ENCODE data around the gene NR2E1.

Gene NR2E1

DNA sequence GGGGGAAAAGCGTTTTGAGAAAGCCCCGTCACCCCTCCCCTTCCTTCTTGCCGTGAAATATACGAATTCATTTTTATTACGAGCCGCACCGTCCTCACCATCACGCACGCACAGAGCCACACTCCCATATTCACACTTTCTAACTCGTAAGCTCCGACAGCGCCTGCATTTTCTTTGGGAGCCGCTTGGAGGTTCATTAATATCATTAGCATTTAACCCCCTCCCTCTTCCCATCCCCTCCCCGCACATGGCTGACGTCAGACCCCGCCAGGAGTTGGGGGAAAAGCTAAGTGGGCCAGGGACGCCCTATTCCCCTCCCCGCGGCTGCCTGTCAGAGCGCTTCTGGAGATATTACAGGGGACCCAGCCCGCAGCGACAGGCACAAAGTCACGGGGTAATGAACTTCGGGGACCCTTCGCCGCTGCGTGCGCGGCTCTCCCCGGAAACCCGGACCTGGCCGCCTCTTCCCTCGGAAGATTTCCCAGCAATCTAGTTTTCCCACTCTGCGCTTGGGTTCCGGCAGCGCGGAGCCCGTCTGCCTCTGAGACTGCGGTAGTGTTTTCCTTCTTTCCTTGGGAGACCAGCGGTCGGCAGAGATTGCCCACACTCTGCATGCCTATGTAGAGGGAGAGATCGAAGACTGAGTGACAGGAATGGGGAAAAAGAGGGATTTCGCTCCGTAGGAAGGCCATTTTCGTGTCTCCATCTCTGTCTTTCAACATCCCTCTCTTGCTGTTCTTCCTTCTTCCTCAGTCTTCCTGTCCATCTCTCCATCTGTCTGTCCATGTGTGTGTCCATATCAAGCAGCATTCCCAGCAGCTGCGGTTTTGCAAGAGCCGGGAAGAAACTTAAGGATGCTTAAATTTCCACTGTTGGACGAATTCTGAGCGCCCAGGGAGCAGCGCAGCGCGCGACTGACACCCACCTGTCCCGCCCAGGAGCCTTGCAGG is at the start of gene NR2E1:
Gene NR2E1, plus strand, starts transcription at position 309 of the 950 bp plus-strand sequence. CDS start 744 bp downstream, outside the sequence.
- DNase-seq (ENCODE audit: low read depth) = no peak

DNA sequence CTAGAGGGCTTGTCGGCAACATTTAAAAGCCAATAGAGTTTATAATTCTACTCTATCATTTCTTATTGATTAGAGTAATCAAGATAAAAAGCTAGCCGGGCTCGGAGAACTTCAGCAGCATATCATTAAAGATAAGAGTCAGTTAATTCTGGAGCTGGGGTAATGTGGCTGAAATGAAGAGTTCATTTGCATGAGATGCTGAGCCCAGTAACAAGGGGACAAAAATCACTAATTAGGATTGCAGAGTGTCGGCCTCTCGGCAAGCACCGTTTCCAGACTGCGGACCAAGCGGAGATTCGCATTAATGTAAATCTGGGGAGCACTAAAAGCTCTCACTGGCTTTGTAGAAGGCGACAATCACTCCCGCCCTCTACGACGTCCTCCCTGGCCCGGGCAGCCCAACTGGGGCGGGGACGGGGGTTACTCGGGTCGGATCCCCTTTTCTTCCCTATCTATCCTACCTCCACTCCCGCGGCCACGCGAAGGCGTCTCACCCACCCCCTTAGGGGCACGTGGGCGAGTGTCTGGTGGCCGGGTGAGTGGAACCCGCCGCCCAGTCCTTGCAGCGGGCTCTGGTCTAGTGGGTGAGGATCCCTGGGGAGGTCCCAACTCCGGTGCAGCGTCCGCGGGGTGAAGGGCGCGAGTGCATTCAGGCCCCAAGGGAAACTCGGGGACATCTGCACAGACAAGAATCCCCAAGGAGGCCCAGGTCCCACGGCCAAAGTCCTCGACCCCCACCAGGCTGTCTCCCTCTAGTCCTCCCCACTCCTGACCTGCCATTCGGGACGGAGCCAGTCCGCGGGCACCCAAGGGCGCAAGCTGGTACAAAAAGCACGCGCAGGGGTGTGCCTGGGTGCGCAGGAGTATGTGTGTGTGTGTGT is 49.0 kb upstream of the NR2E1 start:
- no peak for DNase-seq (ENCODE audit: low read depth)

DNA sequence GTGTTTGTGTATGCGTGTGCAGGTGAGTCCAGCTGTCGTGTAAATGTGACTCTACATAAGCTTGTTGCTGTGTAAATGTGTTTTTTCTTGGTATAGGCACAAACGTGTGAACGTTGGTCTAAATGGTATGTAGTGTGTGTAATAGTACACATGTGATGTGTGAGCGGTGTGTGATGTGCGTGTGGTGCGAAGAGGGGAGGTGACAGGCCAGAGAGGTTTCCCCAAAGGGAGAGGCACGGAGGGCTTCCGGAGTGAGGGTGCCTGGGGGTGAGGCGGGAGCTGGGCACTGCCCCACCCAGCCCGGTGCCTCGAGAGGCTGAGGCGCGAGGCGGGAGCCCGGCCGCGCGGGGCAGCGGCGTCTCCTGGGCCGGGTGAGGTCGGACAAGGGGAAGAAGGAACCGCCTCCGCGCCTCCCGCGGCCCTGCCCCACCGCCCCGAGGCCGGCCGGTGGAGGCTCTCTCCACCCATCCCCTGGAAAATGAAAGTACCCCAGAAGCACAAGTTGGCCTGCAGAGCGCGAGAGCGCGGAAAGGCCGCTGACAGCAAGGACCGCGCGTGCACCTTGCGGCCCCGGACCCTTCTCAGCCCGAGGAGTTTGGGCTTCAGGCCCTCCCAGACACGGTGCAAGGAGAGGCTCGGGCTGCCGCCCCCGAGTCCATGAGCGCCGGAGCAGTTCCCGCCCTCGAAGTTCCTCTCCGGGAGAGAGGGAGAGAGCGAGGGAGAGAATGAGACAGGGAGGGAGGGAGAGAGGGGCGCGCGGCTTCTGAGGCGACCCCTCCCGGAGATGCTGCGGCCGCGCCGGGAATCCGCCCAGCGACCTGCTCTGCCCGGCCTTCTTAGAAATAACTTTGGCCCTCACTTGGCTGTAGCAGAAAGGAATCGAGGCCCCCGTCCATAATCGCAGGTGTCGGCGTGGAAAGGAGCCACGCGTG is 48.1 kb upstream of the NR2E1 start:
- no peak for DNase-seq (ENCODE audit: low read depth)

DNA sequence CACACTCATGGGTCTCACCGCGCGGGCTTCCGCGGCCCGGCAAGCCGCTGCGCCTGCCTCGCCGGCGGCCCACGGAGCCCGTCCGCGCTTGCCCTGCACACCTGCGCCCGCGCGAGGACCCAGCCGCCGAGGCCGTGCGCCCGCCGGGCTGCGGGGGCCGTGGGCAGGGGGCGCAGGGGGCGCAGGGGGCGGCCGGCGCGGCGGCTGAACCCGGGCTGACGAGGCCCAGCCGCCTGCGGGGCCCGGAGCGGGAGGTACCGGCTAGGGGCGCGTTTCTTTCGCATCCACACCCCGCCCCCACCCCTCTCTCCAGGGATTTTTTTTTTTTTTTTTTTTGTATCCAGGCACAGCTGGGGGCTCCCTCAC is 47.5 kb upstream of the NR2E1 start:
- no peak for DNase-seq (ENCODE audit: low read depth)

DNA sequence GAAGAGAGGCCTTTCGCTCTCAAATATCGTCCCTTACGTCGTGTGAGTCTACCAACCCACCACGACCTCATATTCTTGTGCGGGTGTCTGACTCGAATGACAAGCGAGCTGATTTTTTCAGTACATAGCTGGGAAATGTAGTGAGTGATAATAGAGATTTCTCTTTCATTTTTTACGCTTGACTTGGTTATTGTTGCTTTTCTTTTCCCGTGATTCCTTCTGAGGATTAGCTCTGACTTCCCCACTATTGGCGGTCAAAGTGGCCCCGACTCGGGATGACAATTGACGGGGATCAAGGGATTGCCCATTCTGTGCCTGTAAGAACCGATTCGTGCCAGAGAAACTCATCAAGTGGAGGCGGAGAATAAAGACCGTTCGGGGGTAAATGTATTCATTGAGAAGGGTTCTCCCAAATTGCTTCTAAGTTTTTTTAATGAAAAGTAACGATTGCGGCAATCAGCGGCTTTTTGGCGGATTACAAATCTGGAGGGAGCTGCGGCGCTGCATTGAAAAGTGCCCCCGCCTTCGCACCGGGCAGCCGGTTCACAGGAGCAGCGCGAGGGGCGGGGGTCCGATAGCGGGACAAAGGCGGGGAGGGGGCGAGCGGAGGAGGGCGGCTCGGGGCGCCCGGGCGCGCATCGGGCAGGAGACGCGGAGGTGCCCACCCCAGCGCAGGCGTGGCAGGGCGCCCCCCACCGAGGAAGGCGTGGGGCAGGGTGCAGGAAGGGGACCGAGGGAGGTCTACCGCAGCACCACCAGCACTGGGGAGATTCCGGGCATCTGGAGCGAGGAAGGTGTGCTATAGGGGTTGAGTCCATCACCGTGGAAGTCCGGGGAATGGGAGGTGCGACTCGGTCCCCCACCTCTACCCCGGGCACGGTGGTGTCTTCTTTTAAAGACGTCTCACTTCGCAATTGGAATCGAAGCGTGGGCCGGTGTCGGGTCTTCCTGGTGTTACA is 46.7 kb upstream of the NR2E1 start:
- no peak for DNase-seq (ENCODE audit: low read depth)

DNA sequence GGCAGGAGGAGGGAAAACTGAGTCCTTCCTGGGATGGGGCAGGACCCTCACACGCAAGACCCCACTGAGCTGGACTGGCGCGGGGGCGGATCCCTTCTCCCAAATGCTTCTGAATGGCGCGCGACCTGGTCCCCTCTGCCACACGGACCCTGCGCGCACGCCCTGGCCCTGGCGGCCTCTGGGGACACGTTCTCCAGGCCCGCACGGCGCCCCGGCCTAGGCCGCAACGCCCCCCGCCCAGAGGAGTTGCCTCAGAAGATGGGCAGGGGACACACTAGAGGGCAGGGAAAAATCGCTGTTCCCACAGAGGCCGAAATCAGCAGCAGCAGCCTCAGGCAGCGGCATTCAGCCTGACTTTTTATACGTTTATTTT is 46.1 kb upstream of the NR2E1 start:
- DNase-seq (ENCODE audit: low read depth) = no peak

DNA sequence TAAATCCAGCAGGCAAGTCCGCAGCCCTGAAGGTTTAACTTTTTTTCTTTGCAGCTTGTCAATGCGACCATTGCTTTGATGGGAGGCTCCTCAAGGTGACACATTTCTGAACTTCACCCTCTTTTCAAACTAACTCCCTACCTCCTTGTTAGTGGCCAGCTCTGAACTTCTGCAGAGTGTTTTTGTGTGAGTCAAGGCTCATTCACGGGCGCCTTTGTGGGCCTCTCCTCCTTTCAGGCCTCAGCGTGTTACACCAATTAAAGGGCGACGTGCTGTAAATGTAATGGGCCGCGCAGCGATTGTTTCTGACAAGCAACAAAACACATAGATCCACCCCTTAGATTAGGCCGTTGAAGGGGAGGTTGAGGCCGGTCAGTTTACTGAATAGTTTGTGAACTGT is 45.5 kb upstream of the NR2E1 start:
- DNase-seq (ENCODE audit: low read depth) = no peak

DNA sequence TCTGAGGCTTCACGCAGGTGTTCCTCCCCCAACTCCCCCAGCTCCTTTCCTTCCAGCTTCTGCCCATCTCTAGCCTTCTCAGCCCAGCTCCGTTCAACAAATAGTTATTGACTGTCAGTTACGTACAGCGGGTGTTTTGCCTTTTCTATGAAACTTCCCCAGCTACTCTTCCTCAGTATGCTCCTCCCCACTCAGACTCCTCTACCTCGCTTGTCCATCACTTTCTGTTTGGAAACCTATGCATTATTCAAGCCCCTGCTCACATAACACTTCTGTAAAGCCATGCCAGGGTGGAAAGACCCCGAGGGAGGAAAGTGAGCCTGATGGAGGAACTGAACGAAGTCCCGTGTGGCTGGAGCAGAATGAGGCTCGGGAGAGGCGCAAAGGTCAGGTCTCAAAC is 44.2 kb upstream of the NR2E1 start:
- DNase-seq (ENCODE audit: low read depth) = no peak

DNA sequence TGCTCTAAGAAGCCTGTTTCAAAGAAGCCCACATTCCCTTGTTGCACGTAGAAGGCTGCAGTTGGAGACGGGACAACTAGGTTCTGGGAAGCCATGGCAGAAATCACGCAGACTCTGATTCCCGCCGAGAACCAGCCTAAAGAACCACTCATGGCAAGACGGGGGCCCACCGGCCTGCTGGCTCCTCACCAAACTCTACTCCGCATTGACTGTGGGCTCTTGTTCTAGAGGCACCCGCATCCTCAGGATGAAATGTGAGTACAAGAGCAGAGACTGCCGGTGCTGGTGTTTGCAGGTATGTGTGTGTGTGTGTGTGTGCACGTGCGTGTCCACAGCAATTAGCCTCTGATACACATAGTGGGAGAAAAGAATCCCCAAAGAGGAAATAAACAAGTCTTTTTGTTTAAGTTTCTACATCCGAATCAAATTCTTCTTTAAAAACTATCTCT is 42.3 kb upstream of the NR2E1 start:
- DNase-seq (ENCODE audit: low read depth) = no peak

DNA sequence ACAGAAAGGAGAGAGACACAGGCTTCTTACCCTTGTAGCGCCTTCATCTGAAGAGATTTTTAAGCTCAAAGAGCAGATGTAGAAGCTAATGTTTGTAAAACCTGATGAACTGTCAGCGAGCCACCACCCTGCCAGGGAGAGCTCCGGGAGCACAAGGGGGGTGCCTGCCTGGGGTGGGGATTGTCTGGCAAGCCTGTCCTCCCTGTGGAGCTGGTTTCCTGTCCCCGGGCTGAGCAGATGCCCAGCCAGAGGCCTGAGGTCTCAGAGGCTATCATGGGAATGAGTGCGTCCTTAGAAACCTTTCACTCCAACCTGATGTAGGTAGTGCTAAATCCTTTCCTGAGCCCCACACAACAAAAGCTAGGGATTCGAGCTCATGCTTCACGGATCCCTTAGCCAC is 41.9 kb upstream of the NR2E1 start:
- no peak for DNase-seq (ENCODE audit: low read depth)

DNA sequence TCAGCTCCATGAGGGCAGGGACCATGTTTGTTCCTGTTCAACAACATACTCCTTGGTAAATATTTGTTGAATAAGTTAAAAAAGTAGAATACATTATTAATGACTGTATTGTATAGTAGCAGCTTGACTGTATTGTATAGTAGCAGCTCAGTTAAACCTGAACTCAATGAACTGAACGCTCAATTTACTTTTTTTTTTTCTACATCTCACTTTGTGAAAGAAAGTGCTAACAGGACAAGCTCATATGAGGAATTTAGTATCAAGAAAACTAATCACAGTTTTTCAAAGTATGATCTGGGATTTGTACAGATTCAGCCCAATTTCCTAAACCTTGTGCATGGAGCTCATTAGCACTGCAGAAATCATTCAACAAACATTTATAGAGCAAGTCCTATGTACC is 38.8 kb upstream of the NR2E1 start:
- DNase-seq (ENCODE audit: low read depth) = no peak

DNA sequence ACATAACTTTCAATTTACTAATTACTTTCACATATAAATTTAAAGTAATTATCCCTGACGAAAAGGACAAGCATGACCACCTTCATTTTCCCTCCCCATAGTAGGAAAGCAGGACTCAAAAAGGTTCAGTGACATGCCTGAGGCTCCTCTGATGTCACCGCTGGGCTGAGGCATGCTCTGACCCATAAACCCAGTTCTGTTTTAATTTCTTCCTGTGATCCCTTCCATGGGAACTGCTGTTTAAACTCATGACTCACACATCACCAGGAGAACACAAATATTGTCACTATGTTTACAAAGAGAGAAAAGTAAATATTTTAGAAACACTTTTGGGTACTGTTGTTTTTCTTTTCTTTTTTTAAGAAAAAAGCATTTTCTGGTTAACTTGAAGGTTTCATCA is 38.0 kb upstream of the NR2E1 start:
- no peak for DNase-seq (ENCODE audit: low read depth)

DNA sequence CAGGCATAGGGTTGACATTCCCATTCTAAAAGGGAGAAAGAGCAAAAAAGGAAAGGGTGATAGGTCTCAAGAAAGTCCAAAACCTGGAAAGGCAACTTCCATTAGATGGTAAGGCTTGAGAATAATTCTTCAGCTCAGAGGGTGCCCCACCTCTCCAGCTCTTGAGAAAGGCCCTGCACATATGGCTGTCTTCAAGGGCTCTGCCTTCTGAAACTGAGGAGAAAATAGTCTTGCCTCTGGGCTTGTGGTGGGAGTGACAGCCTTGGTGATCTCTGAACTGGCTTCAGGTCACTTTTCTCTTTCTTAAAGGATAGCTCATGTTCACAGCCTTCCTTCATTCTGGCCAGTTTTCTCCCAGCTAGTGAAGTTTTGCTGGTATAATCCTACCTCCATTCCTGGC is 35.6 kb upstream of the NR2E1 start:
- no peak for DNase-seq (ENCODE audit: low read depth)

DNA sequence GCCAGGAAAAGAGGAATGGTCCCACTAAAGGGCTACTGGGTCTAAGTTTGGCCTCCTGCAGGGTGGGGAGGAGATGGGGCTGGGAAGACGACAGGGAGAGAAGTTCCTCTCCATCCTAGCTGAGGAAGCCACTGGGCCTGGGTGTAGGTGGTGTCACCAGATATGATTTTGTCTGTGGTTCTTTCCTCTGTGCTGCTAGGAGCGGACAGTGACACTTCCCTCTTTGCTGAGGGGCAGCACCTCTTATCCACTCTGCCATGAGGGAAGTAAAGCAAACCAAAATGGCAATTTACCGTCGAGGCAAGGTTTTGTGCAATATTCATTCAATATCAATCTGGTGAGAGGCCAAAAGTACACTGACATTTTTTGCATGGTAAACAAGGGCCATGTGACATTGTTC is 33.0 kb upstream of the NR2E1 start:
- no peak for DNase-seq (ENCODE audit: low read depth)

DNA sequence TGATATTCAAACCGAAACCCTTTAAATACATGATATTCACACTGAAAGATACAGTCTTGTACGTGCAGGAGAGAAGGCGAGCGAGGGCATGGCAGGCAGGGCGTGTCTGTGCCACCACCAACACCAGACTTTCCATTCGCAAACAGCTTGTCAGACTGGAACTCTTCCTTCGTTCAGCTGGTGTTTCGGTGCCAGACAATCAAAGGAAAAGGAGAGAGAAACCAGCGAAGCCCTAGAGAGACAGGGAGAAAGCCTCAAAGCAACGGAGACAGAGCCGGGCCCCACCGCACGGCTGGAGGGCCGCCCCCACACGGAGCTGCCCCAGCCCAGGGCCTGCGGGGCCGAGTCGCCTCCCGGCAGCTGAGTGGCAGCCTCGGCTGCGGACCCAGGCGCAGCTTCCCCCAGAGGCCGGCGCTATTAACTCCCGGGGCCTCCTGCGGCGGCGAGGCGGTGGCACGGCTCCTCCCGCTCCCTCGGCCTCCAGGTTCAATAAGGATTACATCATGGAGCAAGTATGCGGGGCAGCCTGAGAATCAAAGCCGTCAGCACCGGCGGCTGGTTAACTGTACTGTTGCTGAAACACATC is 32.1 kb upstream of the NR2E1 start:
- DNase-seq (ENCODE audit: low read depth) = peak; percentile 34

DNA sequence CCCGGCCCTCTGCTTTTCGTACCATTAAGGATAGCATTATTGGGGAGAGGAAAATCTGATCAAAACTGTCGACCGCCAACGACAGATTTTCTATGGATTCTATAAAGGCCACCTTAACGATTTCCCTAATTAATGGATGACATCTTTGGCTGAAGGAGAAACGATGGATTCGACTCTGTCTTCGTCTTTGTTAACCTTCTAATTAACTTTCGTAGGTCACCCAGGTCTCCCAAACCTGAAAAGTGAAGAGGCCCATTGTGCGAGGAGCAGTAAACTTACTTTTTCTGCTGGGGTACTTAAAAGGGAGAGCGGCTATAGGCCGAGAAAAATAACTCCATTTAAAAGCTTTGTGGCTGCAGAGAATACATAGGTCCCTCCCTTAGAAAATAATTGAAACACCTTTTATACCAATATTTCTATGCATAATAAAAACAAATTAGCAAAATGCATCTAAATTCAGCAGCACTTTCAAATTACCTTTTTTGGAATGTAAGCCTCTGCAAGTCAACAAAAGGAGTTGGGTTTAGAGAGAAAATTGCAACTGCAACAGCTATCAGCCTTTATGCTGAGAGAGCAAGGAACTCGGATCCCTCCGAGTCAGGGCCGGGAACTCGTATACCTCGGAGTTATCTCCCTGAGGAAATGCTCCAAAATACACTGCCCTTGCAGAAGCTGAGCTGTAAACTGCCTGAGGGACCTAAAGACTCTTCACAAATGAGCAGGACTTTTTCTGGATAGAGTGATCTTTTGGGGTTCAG is 31.4 kb upstream of the NR2E1 start:
- DNase-seq (ENCODE audit: low read depth) = no peak

DNA sequence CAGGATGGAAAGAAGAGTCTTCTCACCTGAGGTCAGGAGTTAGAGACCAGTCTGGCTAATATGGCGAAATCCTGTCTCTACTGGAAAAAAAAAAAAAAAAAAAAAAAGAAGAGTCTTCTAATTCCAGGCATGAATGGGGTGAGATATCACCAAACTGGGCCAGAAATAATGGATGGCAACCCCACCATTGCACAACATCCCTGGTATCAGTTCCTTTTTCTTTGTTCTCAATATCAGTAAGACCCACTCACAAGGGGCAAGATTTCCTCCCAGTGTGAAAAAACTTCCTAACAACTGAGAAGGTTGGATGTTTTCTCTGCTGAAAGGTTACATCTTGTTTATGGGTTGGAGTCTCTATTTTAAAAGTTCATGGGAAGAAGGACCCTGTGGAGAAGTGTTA is 23.6 kb upstream of the NR2E1 start:
- no peak for DNase-seq (ENCODE audit: low read depth)

DNA sequence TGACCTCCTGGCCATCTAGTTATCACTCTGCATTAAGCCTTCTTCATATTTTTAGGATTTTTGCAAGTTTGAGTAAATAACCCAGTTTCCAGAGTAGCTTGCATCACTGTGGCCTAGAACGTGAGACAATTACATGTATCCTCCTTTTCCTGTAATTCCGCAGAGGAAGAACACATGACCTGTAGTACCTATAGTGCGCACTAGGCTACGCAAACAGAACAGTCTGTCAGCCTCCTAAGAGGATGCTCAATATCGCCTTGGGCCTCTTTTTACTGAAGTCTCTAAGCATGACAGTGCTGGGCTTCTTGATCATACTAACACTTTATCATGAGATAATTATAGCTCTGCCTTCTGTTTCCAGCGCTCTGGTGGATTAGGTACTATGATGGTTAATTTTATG is 20.2 kb upstream of the NR2E1 start:
- DNase-seq (ENCODE audit: low read depth) = no peak

DNA sequence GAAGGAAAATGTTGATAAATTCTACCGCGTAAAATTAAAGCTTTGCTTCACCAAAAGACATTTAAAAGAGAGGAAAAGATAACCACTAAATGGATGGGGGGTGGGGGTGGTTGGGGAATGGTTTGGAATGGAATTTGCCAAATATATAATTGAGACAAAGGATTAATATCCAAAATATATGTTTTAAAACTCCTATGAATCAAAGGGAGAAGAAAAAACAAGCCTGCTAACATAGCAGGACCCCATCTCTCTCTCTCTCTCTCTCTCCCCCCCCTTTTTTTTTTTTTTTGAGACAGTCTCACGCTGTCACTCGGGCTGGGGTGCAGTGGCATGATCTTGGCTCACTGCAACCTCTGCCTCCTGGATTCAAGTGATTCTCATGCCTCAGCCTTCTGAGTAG is 13.4 kb upstream of the NR2E1 start:
- no peak for DNase-seq (ENCODE audit: low read depth)

Data from HS-5 (cell line).